Caki2 (cell line): Measurements from ENCODE around the gene OR2D3. TPM values are rescaled to one million over a fixed set of nuclear protein-coding genes. Genes with fewer than 3 reads are reported as not detected.
"Not testable (repeated sequence)": the region's sequence is repeated elsewhere in the genome, so short reads cannot be mapped to it uniquely, and the experiment has no call there.

Experiments used
- DNase-seq: peaks from one replicate; pipeline ENCODE4 v3.0.0-alpha.2; 2015; ENCODE audit warnings: low read depth
- in situ Hi-C: cut with HindIII; loops from 2 replicates; pipeline ENCODE4 v1.10.0; 2016; ENCODE audit warnings: low sequenced_read_pairs, low pct_unique_long_range_greater_than_20kb, mixed read lengths
- total RNA-seq: library from RNA; depleted of rRNA; stranded (reverse); fragments of >200 nt; shearing (Covaris generic); gene quantifications from 2 replicates; pipeline ENCODE4 v1.2.3, GENCODE V29; 2014; ENCODE audit warnings: low replicate concordance; rRNA removed

The OR2D3 gene
- not detected in 2 replicates for total RNA-seq

GRCh38 chr11:6920702-6921101, at the start of gene OR2D3:
TSS of gene OR2D3 (plus strand) at chr11:6921002. CDS start at chr11:6921002, 0 bp downstream.
- in situ Hi-C loops: no loop called here
- DNase-seq: no peak

GRCh38 chr11:6871278-6871677, 49.5 kb upstream of the OR2D3 start:
- in situ Hi-C loops: no loop called here
- DNase-seq: no peak

- no peak for DNase-seq
- in situ Hi-C loops: no loop called here
Observed at GRCh38 chr11:6875761-6876160, 45.0 kb upstream of the OR2D3 start.

DNA sequence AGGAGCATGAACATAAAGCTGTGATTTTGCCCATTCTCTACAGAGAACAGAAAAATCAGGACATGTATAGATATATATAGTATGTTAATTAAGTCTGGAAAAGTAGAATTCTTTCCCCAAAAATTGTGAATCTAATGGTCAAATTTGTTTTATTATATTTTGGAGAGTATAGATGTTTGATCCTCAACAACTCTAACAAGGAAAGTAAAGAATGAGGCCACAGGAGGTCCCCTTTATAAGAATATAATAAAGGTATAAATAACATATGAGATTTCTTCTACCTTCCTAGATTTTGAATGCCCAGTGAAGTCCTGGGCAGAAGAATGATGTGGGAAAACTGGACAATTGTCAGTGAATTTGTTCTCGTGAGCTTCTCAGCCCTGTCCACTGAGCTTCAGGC, 44.5 kb upstream of the OR2D3 start, which contains the start of gene OR10A4:
Gene OR10A4, plus strand, starts transcription at position 301 of the 400 bp plus-strand sequence. Its CDS starts 23 bp downstream, at position 324.
- no peak for DNase-seq
- in situ Hi-C loops: no loop called here

GRCh38 chr11:6876914-6877313, 43.9 kb upstream of the OR2D3 start:
- in situ Hi-C loops: no loop called here
- no peak for DNase-seq

DNA sequence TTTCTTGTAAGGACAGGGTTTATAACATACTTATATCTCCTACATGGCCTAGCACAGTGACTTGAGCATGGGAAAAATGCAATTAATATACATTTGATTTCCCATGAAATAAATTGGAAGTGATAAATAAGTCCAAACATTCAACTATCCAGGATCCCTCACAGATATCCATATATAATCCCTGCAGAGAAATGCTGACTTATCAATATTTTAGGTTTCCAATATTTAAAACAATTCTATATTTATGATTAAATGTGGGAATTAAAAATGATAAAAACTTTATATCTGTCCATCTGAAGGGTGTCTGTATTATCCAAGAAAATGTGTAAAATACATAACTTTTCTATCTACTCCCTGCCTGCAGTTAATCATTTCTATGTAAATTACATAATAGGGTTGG, 38.1 kb upstream of the OR2D3 start:
- DNase-seq: no peak
- in situ Hi-C loops: no loop called here

GRCh38 chr11:6887711-6888110, 33.1 kb upstream of the OR2D3 start:
- DNase-seq, in situ Hi-C loops: not testable (repeated sequence)

DNA sequence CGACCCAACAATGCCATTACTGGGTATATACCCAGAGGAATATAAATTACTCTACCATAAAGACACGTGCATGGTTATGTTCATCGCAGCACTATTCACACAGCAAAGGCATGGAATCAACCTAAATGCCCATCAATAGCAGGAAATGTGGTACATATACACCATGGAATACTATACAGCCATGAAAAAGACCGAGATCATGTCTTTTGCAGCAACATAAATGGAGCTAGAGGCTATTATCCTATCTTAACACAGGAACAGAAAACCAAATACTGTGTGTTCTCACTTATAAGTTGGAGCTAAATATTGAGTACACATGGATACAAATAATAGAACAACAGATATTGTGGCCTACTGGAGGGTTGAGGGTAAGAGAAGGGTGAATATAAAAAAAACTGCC, 32.0 kb upstream of the OR2D3 start:
- DNase-seq: no peak
- in situ Hi-C loops: no loop called here

- in situ Hi-C loops: no loop called here
- DNase-seq: no peak
Observed at GRCh38 chr11:6889835-6890234, 31.0 kb upstream of the OR2D3 start.

GRCh38 chr11:6892400-6892799, 28.4 kb upstream of the OR2D3 start, which contains the start of gene OR2D2:
TSS of gene OR2D2 (minus strand) at chr11:6892500. CDS start at chr11:6892500, 0 bp downstream.
- DNase-seq: no peak

DNA sequence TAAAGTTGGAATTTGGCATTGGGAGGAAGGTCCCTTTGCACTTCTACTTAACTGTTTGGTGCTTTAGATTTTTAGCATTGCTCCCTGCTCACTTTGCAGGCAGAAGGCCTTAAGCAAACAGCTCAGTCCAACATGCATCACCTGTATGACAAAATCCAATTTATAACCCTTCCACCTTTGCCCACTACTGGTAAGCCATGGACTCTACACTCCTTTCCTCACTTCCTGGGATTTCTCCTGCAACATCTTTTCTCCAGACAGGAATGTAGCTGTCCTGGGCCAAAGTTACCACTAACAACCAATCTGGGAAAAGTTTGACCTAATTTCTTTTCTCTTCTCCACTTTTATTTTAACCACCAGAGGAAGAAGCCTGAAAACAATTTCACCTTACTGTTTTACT, 26.7 kb upstream of the OR2D3 start:
- DNase-seq: no peak
- in situ Hi-C loops: no loop called here

More at GRCh38 chr11:6892400-6892799, 28.4 kb upstream of the OR2D3 start, which contains the start of gene OR2D2:
- in situ Hi-C loops: no loop called here

DNA sequence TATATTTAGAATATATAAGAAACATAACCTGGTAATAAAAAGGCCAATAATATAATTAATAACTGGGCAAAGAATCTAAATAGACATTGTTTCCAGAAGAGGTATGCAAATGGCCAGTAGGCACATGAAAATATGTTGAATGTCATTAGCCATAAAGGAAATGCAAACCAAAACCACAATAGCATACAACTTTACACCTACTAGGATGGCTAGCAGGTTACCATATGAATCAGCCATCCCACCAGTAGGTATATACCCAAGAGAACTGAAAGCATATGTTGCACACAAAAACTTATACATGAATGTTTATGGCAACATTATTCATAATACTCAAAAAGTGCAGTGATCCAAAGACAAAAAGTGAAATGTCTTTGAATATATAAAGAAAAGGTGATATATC, 25.8 kb upstream of the OR2D3 start:
- in situ Hi-C loops: no loop called here

DNA sequence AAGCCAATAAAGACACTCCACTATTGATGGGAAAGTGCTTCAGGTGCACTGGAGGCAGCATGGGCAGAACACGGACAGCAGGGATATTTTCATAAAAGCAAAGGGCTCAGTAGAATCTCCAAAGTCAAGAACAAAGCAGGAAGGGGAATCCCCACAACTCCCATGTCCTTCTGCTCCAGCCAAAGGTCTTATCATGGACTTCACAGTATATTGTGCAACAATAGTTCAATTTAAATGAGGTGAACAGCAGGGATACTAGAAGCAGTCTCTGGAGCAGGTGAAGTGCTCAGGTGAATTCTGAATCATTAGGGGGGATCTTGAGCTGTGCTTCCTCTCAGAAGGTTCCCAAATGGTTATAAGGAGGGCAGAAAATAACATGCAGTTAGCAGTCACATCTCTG, 21.9 kb upstream of the OR2D3 start:
- in situ Hi-C loops: no loop called here
- no peak for DNase-seq

More for the DNA sequence above, 25.8 kb upstream of the OR2D3 start:
- no peak for DNase-seq

- in situ Hi-C loops: no loop called here
- DNase-seq: no peak
Observed at GRCh38 chr11:6900327-6900999, 20.3 kb upstream of the OR2D3 start.

DNA sequence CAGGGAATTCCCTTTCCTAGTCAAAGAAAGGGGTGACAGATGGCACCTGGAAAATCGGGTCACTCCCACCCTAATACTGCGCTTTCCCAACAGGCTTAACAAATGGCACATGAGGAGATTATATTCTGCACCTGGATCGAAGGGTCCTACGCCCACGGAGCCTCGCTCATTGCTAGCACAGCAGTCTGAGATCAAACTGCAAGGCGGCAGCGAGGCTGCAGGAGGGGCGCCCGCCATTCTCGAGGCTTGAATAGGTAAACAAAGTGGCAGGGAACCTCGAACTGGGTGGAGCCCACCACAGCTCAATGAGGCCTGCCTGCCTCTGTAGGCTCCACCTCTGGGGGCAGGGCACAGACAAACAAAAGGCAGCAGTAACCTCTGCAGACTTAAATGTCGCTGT, 16.0 kb upstream of the OR2D3 start:
- DNase-seq, in situ Hi-C loops: not testable (repeated sequence)

DNA sequence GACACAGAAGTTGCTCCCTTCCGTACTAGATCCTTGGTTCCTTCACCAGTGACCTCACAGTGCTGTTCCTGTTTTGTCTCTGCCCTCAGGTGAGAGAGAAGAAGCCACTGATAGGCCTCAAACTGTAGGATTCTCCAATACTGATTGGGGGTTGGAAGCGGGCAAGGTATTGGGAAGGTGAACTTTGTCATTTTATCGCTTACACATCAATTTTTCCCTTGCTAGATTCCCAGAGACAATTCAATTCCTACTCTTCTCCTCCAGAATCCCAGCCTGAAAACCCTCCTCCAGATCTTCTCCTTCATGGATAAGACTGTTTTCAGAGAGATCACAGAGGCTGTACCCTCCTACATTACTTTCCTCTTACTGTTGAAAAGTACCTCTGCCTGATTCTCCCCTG, 9.4 kb upstream of the OR2D3 start:
- DNase-seq: no peak
- in situ Hi-C loops: no loop called here

DNA sequence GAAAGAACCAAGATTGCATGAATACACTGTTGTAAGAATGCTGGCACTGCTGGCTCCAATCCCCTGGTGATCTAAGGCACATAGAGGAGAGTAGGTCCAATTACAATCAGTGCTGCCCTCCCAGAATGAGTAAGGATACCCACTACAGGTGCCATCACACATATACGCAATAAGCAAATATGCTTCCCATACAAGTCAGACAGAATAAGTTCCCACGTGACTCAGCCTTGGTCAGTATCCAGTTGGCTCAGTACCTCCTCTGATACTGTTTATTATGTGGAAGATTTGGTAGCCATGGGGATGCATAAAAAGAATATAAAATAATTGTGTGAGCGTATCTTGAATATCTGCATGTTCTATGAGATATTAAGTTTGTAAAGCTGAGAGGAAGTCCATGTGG, 8.9 kb upstream of the OR2D3 start:
- no peak for DNase-seq
- in situ Hi-C loops: no loop called here

DNA sequence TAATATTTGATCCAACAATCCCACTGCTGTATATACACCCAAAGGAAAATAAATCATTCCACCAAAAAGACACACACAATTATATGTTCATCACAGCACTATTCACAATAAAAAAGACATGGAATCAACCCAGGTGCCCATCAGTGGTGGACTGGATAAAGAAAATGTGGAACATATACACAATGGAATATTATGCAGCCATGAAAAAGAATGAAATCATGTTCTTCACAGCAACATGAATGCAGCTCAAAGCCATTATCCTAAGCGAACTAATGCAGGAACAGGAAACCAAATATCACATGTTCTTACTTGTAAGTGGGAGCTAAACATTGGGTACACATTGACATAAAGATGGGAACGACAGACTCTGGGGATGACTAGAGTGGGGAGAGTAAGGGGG, 1.1 kb upstream of the OR2D3 start:
- DNase-seq: no peak
- in situ Hi-C loops: no loop called here

GRCh38 chr11:6925007-6925577, 4.3 kb downstream of the OR2D3 start:
- DNase-seq: no peak

More at GRCh38 chr11:6925007-6925577, 4.3 kb downstream of the OR2D3 start:
- in situ Hi-C loops: no loop called here
